Skin of body (tissue), 2 donors: ENCODE measurements around the gene PHAF1. TPM values are rescaled to one million over a fixed set of nuclear protein-coding genes. Genes with fewer than 3 reads are reported as not detected.

ENCODE experiments used
- DNase-seq: peaks from one replicate; lab custom pipeline; 2025; lab: John Stamatoyannopoulos, UW
- total RNA-seq: library from RNA; depleted of rRNA; stranded (reverse); fragments of >200 nt; gene quantifications from one replicate; pipeline ENCODE4 v1.2.3, GENCODE V29; 2014

Gene PHAF1
- total RNA-seq, 1 donor from 2014 or later, result 21.2 TPM

DNA sequence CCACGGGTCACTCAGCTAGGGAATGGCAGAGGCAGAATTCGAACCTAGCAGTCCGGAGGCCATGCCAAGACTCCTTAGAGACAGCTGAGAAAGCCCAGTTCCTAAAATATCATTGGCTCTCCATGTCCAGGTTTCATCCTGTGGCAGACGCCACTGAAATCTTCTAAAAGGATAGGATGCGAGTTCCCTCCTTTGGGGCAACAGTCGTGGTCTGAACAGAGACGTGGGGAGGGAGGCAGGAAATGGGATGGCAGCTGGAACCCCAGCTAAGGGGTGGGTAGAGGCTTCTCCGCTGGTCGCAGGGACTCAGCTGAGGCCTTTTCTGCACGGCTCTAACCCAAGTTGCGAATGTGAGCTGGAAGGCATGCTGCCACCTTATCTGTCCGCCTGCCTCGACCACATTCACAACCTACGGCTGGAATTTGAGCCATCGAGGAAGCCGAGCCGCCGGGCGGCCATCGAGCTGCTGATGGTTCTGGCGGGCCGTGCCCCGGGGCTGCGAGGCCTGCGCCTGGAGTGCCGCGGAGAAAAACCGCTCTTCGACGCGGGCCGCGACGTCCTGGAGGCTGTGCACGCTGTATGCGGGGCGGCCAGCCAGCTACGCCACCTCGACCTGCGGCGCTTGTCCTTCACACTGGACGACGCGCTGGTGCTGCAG, 52.9 kb downstream of the PHAF1 start:
- no peak for DNase-seq

DNA sequence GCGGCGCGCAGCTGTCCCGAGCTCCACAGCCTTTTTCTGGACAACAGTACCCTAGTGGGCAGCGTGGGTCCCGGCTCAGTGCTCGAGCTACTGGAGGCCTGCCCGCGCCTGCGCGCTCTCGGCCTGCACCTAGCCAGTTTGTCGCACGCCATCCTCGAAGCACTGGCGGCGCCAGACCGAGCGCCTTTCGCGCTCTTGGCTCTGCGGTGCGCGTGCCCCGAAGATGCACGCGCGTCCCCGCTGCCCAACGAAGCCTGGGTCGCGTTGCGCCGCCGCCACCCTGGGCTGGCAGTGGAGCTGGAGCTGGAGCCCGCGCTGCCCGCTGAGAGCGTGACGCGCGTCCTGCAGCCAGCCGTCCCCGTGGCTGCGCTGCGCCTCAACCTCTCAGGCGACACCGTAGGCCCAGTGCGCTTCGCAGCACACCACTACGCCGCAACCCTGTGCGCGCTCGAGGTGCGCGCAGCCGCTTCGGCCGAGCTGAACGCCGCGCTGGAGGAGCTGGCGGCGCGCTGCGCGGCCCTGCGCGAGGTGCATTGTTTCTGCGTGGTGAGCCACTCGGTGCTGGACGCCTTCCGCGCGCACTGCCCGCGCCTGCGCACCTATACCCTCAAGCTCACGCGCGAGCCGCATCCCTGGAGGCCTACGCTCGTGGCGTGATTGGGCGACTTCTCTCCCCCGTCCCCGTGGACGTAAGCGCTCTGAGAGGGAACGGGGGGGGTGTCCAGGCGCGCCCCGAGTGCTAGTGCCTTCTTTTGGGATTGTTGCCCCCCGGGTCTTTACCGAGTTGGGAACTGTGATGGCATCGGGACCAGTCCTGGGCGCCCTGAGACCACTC, 53.6 kb downstream of the PHAF1 start:
- no peak for DNase-seq

DNA sequence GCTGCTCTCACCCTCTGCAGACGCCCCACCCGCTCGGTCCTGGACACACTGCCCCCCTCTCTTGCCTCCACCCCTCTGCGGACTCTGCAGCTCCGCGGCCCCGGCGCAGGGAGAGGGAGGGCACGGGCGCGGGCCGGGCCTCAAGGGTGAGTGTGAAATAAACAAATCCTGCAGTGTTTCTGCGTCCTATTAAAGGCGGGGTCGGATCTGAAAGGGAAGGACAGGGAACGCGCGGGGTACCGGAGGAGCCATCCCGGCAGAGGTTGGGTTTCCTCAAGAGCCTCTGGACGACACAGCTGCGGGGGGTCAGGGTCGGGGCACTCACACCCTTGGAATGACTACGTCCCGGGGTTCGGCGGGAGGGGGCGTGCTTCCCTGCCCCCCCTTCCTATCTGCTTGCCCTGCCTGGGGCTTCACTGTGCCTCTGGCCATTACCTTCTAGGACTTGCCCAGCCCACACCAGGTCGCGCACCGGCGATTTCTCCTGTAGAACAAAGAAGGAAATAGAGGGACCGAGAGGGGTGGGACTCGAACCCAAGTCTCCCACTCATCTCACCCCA, 54.3 kb downstream of the PHAF1 start:
- no peak for DNase-seq

DNA sequence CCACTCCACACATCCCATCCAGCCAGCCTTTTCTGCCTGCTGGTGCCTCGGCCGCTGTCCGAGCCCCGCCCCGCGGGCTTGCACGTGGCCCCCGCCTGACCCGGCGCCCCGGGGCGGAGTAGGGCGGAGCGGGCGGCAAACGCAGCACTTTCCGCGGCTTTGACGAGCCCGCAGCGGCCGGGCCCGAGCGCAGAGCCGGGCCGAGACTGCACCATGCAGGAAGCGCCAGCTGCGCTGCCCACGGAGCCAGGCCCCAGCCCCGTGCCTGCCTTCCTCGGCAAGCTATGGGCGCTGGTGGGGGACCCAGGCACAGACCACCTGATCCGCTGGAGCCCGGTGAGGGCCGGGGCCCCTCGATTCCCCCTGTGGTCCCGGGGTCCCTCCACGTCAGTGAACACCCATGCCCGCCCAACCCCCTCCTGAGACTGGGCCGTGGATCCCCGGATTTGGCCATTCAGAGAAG, 54.9 kb downstream of the PHAF1 start, which contains the start of gene HSF4:
Gene HSF4, plus strand, starts transcription at position 147 of the 463 bp plus-strand sequence. Its CDS starts 67 bp downstream, at position 214.
- no peak for DNase-seq

DNA sequence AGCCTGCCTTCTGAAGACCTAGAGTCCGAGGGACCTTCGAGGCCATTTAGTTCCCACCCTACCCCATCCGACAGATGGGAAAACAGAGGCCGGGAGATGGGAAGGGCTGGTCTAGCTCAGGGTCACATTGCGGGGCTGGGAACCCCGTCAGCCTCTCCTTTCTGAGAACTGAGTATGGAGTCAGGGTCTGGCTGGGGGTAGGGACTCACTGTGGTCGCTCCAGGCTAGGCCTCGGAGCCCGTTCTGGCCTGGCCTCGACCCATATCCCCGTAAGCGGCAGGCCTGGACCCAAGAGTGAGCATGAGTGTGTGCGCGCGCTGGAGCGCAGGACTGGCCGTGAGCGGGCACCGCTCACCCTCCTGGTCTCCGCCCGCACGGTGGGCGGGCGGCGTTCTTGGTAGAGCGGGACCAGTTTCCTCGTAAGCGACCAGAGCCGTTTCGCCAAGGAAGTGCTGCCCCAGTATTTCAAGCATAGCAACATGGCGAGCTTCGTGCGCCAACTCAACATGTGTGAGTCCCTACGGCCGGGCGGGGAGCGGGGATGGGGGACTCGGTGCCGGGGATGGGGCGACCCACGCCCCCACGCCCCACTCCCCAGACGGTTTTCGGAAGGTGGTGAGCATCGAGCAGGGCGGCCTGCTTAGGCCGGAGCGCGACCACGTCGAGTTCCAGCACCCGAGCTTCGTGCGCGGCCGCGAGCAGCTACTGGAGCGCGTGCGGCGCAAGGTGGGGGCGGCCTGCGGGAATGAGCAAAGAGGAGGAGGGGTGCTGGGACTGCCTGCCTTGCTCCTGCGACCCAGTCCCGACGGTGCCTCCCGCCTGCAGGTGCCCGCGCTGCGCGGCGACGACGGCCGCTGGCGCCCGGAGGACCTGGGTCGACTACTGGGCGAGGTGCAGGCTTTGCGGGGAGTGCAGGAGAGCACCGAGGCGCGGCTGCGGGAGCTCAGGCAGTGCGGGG, 55.7 kb downstream of the PHAF1 start:
- DNase-seq, result no peak

DNA sequence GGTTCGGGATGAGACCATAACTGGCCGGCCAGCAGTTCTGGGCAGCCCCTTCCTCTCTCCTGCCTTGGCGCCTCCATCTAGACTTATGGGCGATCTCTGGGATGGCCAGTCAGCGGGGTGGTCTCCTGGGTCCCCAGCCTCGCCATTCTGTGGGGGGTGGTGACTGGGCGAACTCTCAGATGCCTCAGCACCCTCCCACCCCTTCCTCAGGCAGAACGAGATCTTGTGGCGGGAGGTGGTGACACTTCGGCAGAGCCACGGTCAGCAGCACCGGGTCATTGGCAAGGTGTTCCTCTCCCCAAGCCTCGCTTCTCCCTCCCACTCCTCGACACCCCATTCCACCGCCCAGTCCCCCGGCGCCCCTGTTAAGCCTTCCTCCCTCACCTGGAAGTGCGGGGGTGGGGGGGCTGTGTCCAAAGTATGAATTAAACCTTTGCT, 56.4 kb downstream of the PHAF1 start:
- DNase-seq, result no peak

DNA sequence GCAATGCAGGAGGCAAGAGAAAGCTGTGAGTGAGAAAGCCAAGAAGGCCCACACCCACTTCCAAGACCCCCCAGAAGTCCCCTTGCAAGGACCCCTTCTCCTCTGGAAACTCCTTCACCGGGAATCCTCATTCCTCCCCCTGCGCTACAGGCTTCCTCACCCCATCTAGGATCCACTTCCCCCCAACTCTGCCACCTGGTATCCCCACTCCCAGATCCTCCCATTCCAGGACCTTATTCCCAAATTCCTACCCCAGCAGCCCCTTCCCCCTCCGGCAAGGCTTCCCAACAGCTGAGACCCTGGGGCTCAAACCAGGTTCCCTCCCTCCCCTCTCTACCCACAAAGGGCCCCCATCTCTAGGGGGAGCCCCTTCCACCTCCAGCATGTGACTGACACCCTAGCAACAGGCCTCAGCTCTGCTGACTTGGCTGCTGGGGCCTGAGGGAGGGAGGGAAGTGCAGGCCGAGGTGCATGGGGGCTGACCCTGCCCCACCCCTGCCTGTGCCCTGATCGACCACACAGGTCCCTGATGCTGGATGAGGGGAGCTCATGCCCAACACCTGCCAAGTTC, 56.9 kb downstream of the PHAF1 start:
- DNase-seq, result no peak

DNA sequence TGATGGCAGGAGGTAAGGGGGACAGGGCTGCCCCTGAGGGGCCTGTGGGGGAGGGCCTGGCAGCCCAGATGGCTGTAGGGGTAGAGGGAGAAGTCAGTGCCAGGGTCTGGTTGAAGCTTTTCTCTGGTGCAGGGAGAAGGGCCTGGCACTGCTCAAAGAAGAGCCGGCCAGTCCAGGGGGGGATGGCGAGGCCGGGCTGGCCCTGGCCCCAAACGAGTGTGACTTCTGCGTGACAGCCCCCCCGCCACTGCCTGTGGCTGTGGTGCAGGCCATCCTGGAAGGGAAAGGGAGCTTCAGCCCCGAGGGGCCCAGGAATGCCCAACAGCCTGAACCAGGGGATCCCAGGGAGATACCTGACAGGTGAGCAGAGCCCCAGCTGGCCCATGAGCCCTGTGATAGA, 57.8 kb downstream of the PHAF1 start:
- DNase-seq, result no peak

DNA sequence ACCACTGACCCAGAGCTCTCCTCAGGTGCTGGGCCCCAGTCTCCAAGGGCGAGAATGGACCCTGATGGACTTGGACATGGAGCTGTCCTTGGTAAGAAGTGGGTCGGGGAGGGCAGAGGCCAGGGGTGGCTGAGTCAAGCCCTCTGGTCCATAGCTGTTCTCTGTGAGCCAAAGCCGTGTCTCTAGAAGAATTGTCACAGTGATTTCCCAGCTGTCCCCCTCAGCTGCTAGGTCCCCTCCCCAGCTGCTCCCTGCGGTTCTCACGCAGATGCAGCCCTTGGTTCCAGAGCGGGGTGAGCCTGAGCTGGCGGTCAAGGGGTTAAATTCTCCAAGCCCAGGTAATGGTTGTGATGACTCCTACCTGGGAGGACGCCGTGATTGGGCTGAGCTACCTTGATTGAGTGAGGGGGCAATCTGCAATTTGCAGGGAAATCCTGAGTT, 59.3 kb downstream of the PHAF1 start:
- DNase-seq, result no peak

DNA sequence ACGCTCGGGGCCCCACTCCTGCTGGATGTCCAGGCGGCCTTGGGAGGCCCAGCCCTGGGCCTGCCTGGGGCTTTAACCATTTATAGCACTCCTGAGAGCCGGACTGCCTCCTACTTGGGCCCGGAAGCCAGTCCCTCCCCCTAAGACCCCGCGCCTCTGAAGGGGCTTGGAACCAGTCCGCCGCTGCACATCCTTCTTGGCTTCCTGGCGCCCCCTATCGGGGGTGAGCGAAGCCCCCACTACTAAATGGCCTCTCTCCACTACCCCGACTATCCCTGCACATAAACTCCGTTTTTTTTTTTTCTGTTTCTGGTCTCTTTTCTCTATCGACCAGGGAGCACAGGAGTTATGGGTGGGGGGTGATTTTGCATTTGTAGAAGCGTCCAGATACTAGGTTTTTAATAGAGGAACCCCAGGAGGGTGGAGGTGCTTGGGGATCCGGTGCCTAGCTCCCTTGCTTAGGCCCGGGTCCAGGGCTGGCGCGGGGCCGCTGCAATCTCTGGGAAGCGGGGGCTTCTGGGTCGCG, 60.0 kb downstream of the PHAF1 start:
- DNase-seq, result no peak

DNA sequence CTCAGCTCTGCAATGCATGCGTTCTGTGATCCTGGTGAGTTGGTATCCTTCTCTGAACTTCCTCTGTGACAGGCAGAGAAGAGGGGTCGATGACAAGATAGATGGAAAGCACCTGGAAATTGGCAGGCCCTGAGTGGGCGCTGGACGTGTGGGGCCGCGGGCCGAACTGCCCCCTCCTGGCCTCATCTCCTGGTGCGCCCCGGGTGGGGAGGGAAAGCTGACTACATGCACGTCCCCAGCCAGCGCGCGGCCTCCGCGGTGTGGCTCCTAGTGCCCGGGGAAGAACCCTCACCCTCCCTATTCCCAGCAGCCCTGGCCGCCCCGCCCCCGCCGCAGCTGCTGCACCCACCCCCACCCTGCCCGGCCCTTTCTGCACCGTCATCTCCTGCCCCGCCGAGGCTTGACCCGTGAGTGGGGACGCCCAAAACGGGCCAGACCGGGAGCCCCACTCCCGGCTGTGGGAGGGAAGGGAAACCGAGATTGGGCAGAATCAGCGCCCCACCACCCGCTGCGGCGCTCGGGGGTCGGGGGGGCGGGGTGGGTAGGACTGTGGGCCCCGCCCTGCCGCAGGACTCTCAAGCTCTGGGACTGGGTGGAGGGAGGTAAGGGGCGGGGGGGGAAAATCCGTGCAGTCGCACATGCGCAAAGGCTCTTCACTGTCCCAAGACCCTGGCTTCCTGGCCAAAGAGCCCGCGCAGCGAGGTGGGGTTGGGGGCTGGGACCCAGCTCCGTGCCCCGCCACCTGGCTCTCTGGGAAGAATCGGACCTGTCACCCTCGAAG, 60.6 kb downstream of the PHAF1 start, which contains the start of gene NOL3:
Gene NOL3, plus strand, starts transcription at position 371 of the 781 bp plus-strand sequence.
- no peak for DNase-seq

DNA sequence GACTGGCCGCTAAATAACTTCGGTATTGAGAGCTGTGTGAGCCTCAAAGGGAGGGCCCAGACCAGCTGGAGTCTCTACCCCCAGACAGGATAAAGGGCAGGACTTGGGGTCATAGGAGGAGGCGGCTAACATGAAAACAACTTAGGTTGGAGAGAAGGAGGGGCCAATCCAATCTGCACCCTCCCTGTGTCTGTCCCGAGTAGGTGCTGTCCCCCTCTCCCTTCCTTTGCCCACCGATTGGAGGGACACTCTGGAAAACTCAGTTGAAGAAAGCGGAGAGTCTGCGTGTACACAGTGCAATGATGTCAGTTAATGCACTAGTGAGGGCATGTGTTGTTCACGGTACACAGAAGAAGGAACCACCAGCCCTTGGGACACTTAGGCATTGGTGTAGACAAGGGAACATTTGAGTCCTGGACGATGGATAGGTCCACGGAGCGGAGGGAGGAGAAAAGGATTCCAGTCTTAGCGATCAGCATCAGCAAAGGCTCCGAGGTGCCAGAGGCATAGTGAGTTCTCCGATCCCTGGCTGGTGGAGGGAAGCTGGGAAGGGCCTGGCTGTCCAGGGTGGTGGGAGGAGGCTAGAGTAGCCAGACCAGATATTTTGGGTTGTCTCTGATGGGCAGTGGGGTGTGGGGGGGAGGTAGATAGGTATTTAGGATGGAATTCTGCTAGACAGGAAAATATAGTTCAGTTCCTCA, 61.4 kb downstream of the PHAF1 start:
- DNase-seq, result no peak

DNA sequence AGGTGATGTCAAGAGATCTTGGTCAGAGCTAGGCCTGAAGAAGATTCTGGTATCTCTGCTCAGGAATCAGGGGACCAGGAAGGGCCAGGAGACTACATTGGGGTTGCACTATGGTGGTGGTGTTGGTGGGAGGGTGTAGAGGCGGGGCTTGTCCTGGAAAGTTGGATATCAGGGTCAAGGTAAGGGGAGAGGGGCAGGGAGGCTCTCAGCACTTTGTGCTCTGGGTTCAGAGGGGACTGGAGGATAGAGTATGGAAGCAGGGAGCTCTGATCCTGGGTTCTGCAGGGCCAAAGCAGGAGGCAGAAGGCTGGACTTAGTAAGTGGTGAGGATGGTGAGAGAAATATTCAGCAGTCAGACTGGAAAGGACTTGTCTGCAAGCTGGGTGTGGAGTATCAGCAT, 63.6 kb downstream of the PHAF1 start:
- no peak for DNase-seq

DNA sequence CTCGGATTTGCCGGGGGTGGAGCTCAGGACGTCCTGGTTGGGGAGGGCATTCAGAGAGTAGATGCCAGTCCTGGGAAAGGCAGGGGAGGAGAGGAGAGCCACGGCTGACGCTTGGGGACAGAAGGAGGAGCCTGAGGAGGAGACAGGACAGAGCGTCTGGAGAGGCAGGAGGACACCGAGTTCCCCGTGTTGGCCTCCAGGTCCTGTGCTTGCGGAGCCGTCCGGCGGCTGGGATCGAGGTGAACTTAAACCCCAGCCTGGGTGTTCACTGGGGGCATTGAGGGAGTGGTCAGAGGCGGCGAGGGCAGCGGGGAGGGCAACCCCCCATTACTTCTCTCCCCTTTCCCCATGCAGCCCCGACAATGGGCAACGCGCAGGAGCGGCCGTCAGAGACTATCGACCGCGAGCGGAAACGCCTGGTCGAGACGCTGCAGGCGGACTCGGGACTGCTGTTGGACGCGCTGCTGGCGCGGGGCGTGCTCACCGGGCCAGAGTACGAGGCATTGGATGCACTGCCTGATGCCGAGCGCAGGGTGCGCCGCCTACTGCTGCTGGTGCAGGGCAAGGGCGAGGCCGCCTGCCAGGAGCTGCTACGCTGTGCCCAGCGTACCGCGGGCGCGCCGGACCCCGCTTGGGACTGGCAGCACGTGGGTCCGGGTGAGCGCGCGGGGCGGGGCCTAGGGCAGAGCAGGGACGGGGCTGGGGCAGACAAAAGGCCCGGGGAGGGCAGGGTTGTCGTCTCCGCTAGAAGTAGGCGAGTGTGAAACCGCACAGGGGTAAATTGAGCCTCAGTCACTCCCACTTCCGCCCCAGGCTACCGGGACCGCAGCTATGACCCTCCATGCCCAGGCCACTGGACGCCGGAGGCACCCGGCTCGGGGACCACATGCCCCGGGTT, 64.3 kb downstream of the PHAF1 start:
- DNase-seq, result peak; percentile 31

DNA sequence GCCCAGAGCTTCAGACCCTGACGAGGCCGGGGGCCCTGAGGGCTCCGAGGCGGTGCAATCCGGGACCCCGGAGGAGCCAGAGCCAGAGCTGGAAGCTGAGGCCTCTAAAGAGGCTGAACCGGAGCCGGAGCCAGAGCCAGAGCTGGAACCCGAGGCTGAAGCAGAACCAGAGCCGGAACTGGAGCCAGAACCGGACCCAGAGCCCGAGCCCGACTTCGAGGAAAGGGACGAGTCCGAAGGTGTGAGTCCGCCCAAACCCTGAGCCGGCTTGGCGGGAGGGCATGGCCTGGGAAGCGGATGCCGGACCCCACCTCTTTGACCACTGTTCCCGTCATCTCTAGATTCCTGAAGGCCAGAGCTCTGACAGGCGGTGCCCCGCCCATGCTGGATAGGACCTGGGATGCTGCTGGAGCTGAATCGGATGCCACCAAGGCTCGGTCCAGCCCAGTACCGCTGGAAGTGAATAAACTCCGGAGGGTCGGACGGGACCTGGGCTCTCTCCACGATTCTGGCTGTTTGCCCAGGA, 65.0 kb downstream of the PHAF1 start:
- no peak for DNase-seq

DNA sequence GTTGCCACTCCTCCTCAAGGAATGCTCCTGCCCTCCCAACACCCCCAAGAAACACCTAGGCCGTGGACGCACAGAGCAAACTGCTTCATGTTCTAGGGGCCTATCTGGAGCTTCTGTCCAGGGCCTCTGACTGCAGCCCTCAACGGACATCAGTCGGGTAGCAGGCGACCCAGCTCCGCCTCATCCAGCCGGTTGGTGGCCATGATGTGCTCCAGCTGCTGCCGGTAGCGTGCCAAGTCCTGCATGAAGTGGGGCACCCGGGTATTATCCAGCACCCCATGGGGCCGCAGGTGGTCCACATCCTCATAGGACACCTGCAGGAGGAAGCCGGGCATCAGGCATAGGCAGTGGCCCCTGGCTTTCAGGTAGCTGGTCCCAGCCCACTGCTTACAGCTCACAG, 66.9 kb downstream of the PHAF1 start:
- no peak for DNase-seq
